Mucosa of descending colon (tissue), 3 donors: ENCODE results near the gene RND2. TPM values are rescaled to one million over a fixed set of nuclear protein-coding genes. Genes with fewer than 3 reads are reported as not detected.

Source experiments
- ATAC-seq: fragments of 200-7000 bp; cut with Tn5 transposase; one replicate; pipeline ENCODE4 v1.9.1; 2020; ENCODE audit warnings: mild to moderate bottlenecking, moderate library complexity
- DNase-seq, 3 donors: peaks; one replicate each; pipeline ENCODE4 v3.0.0-alpha.2; 2020
- H3K36me3 ChIP-seq: fragments of 200-600 bp; one replicate; pipeline ENCODE4 v1.8.0; 2021; ENCODE audit warnings: low read depth, mild to moderate bottlenecking
- H3K4me1 ChIP-seq: fragments of 200-600 bp; one replicate; pipeline ENCODE4 v1.8.0; 2021; ENCODE audit warnings: low read depth, mild to moderate bottlenecking
- H3K4me3 ChIP-seq: fragments of 200-600 bp; one replicate; pipeline ENCODE4 v1.8.0; 2021; ENCODE audit warnings: mild to moderate bottlenecking
- H3K9me3 ChIP-seq: fragments of 200-600 bp; one replicate; pipeline ENCODE4 v1.8.0; 2021; ENCODE audit warnings: mild to moderate bottlenecking
- CTCF ChIP-seq: fragments of 200-600 bp; IDR thresholded peaks from one replicate; pipeline ENCODE4 v1.8.0; 2022; ENCODE audit warnings: antibody characterized with exemption, mild to moderate bottlenecking
- intact Hi-C, 2 donors: fragments of 100-400 bp; cut with DNase I in 1 of 2; cut with micrococcal nuclease in 1 of 2; formaldehyde crosslinking; loops; one replicate each; pipeline versions ENCODE4 v1.11.0 to v1.11.1; 2022; cut with DNase I, micrococcal nuclease
- total RNA-seq, 3 donors: library from RNA; stranded (reverse); fragmentation: NEBNext Ultra II Directional in 2 of 3; extraction: Animal tissue kit (Norgen Biotek cat#: 25700) in 2 of 3; gene quantifications; one replicate each; pipeline versions ENCODE4 v1.2.1 to v1.2.4, GENCODE V29; 2021 to 2023
- donor health status: DM: no; HTN: no; CAD: no; lungs with moderate emphysema.
- donor health status: DM: no; HTN: no; CAD: no.
- donor health status: DM: no; HTN: yes; CAD: no.

RND2 gene
- total RNA-seq, 3 donors from 2014 or later: 0.09 to 7.2 (median 0.51) TPM

DNA sequence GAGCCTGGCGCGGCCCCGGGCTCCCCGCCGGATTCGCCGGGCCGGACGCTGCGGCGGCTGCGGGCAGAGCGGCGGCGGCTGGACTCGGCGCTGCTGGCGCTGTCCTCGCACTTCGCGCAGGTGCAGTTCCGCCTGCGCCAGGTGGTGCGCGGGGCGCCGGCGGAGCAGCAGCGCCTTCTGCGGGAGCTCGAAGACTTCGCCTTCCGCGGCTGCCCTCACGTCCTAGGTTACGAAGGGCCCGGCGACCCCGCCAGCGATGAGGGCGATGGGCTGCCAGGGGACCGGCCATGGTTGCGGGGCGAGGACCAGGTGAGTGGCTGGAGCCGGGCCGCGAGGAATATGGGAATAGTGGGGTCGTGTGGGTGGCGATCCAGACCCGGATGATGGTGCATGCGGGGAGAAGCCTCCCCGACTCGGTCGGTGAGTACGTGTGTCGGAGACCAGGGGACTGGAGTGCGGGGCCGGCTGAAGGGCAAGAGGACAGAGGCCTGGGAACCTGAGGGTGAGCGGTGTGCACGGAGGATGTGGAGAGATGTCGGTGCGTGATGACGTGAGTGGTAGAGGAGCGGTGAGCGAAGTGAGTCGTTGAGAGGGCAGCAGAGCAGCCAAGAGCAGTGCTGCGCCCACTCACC, 44.1 kb upstream of the RND2 start:
- TF ChIP-seq CTCF: no peak
- intact Hi-C loops: no loop called here
- no peaks in the 10 kb centered on the region for H3K9me3 ChIP-seq
- ATAC-seq (peak; percentile 71), DNase-seq (peak; percentile 68 to 82 (median 78))
- peak overlapping the region; percentile 97 for H3K4me3 ChIP-seq
- H3K4me1 ChIP-seq: peaks cover 14% of the 10 kb centered on the region
- H3K36me3 ChIP-seq: no peaks in the 10 kb centered on the region

DNA sequence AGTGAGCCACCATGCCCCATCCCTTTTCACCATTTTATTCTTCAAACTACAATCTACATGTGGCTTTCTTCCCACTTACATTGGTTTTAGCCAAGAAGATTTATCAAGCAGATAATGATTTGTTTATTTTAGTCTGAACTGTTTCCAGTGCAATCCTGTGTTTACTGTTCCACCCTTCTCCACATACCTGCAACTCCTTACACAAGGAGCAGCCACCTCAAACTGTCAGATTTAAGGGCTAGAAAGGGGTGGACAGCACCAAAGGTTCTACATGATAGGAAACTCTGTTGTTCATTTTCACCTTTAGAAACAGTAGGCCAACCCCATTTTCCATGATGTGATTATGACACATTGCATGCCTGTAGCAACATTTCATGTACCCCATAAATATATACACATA, 42.8 kb upstream of the RND2 start:
- no peaks in the 10 kb centered on the region for H3K9me3 ChIP-seq
- no peak for ATAC-seq
- H3K4me1 ChIP-seq: peaks cover 14% of the 10 kb centered on the region
- intact Hi-C loops: no loop called here
- no peak overlapping the region for H3K4me3 ChIP-seq
- no peaks in the 10 kb centered on the region for H3K36me3 ChIP-seq
- TF ChIP-seq CTCF: no peak
- DNase-seq: no peak

DNA sequence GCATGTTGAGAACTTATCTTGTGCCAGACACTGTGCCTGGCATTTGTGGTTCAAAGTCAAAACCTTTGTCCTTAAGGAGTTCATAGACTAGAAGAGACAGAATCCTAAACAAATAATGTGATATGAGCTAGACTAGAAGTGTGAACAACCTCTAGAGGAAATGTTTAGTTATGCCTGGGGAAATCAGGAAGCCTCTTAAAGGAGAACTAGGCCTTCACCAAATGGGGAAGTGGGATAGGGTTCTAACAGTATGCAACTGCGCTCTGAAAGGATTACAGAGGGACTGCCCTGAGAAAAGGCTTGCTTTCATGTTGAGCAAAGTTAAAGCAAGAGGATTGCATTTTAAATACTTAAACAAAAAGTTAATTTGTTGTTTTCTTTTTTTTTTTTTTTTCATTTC, 39.8 kb upstream of the RND2 start:
- intact Hi-C loops: no loop called here
- peaks cover 10% of the 10 kb centered on the region for H3K4me1 ChIP-seq
- no peaks in the 10 kb centered on the region for H3K9me3 ChIP-seq
- DNase-seq (no peak), ATAC-seq (no peak)
- peaks cover 15% of the 10 kb centered on the region for H3K36me3 ChIP-seq
- H3K4me3 ChIP-seq: no peak overlapping the region
- no peak for TF ChIP-seq CTCF

DNA sequence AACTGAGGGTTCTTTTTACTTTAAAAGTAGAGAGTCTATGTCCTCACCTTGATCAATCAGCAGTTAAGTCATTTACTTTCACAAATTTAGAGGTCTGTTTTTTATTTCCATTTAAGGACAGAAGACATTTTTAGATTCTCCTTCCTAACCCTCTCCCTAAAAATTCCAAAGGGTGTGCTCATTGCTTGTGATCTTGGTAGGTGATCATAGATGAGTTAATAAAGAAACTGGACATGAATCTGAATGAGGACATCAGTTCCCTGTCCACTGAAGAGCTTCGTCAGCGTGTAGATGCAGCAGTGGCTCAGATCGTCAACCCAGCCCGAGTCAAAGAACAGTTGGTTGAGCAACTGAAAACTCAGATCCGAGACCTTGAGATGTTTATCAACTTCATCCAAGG, 35.9 kb upstream of the RND2 start:
- DNase-seq (no peak), ATAC-seq (no peak)
- peaks cover 22% of the 10 kb centered on the region for H3K36me3 ChIP-seq
- TF ChIP-seq CTCF: no peak
- intact Hi-C loops: no loop called here
- H3K4me1 ChIP-seq: no peaks in the 10 kb centered on the region
- H3K4me3 ChIP-seq: no peak overlapping the region
- no peaks in the 10 kb centered on the region for H3K9me3 ChIP-seq

DNA sequence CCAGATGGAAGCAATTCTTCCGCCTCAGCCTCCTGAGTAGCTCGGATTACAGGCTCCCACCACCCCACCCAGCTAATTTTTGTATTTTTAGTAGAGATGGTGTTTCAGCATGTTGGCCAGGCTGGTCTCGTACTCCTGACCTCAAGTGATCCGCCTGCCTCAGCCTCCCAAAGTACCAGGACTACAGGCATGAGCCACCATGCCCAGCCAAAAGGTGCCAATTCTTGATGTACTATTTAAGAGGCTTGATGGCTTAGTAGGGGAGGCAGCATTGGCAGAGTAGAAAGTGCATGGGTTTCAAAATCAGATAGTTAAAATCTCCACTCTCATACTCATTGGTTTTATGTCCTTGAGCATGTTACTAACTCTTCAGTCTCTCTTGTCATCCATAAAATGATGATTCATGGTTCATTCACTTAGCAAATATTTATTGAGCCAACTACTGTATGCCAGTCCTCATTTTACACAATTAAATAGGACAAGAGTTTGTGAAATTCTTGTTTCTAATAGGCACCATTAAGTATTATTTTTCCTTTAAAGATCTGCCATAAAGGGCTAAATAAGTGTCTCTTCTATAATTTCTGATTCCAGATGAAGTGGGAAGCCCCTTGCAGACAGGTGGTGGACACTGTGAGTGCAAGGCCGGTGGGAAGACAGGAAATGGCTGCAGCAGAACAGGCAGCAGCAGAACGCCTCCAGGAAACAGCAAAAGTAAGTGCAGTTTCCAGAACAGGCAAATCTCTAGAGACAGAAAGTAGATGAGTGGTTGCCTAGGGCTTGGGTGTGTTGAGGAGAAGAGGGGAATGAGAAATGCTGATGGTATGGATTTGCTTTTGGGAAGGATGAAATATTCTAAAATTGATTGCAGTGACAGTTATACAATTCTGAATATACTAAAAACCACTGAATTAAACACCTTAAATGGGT, 35.0 kb upstream of the RND2 start:
- no peak for TF ChIP-seq CTCF
- ATAC-seq (peak; percentile 31), DNase-seq (no peak)
- Histone ChIP-seq H3K4me3 (no peak overlapping the region), H3K9me3 (no peaks in the 10 kb centered on the region), H3K36me3 (peaks cover 22% of the 10 kb centered on the region), H3K4me1 (no peaks in the 10 kb centered on the region)
- intact Hi-C loops: no loop called here
